Ascending aorta (tissue), 2 donors: ENCODE results near the gene MLF2. TPM values are rescaled to one million over a fixed set of nuclear protein-coding genes. Genes with fewer than 3 reads are reported as not detected.
"Not testable (repeated sequence)": the region's sequence is repeated elsewhere in the genome, so short reads cannot be mapped to it uniquely, and the experiment has no call there.

Experiments
- DNase-seq, 2 donors: peaks; one replicate each; pipeline ENCODE4 v3.0.0-alpha.2; 2019; ENCODE audit warnings: low spot score in 2 of 2
- H3K27ac ChIP-seq, 2 donors: fragments of 200-600 bp; sonication (generic); one replicate each; pipeline ENCODE4 v1.5.1; 2016 to 2017; ENCODE audit warnings: mild to moderate bottlenecking in 1 of 2
- H3K27me3 ChIP-seq: fragments of 200-600 bp; sonication (generic); one replicate; pipeline ENCODE4 v1.5.1; 2017
- H3K36me3 ChIP-seq, 2 donors: fragments of 200-600 bp; sonication (generic); one replicate each; pipeline ENCODE4 v1.5.1; 2016
- H3K4me1 ChIP-seq, 2 donors: fragments of 200-600 bp; sonication (generic); one replicate each; pipeline ENCODE4 v1.5.1; 2016 to 2017; ENCODE audit warnings: mild to moderate bottlenecking in 1 of 2
- H3K4me3 ChIP-seq, 2 donors: fragments of 200-600 bp; sonication (generic); one replicate each; pipeline ENCODE4 v1.5.1; 2016 to 2017; ENCODE audit warnings: mild to moderate bottlenecking in 1 of 2
- H3K9me3 ChIP-seq, 2 donors: fragments of 200-600 bp; sonication (generic); one replicate each; pipeline ENCODE4 v1.5.1; 2016
- CTCF ChIP-seq, 3 experiments: fragments of 200-600 bp in 2 of 3; fragments of 450-650 bp in 1 of 3; sonication (generic) in 2 of 3; IDR thresholded peaks; one replicate each; pipeline ENCODE4 v1.5.1; 2016 to 2019; ENCODE audit warnings: antibody characterized with exemption in 3 of 3, mild to moderate bottlenecking in 1 of 3, moderate library complexity in 1 of 3
- intact Hi-C: fragments of 100-400 bp; cut with DNase I; formaldehyde crosslinking; loops from one replicate; pipeline ENCODE4 v1.15.1; 2023
- total RNA-seq: library from RNA; depleted of rRNA; stranded (reverse); fragments of >200 nt; gene quantifications from one replicate; pipeline ENCODE4 v1.1.0, GENCODE V29; 2016

The MLF2 gene
- total RNA-seq, 1 donor from 2014 or later: 145 TPM

GRCh38 chr12:6716874-6717437, 36.0 kb downstream of the MLF2 start:
- Histone ChIP-seq H3K4me3 (no peak overlapping the region), H3K27me3 (no peaks in the 10 kb centered on the region), H3K4me1 (no peaks in the 10 kb centered on the region), H3K9me3 (no peaks in the 10 kb centered on the region), H3K27ac (no peak overlapping the region), H3K36me3 (no peaks in the 10 kb centered on the region)
- no peak for TF ChIP-seq CTCF (IDR thresholded peaks at IDR 0.05)
- intact Hi-C loops: no loop called here
- no peak for DNase-seq

- H3K4me3 ChIP-seq, H3K4me1 ChIP-seq, DNase-seq, H3K27ac ChIP-seq, H3K9me3 ChIP-seq, H3K27me3 ChIP-seq, intact Hi-C loops, H3K36me3 ChIP-seq: not testable (repeated sequence)
Measured at GRCh38 chr12:6716031-6716873, 36.7 kb downstream of the MLF2 start.

GRCh38 chr12:6708960-6709394, 44.0 kb downstream of the MLF2 start:
- TF ChIP-seq CTCF (IDR thresholded peaks at IDR 0.05): no peak
- no peaks in the 10 kb centered on the region for H3K27me3 ChIP-seq

GRCh38 chr12:6708351-6708750, 44.6 kb downstream of the MLF2 start:
- H3K27me3 ChIP-seq, H3K4me1 ChIP-seq, H3K27ac ChIP-seq, H3K4me3 ChIP-seq, H3K36me3 ChIP-seq, H3K9me3 ChIP-seq, intact Hi-C loops, DNase-seq: not testable (repeated sequence)

More at GRCh38 chr12:6708960-6709394, 44.0 kb downstream of the MLF2 start:
- Histone ChIP-seq H3K27ac (no peak overlapping the region), H3K4me3 (no peak overlapping the region), H3K36me3 (no peaks in the 10 kb centered on the region), H3K9me3 (no peaks in the 10 kb centered on the region), H3K4me1 (no peaks in the 10 kb centered on the region)
- intact Hi-C loops: no loop called here
- no peak for DNase-seq

- no peak for DNase-seq
- Histone ChIP-seq H3K9me3 (no peaks in the 10 kb centered on the region), H3K4me3 (no peak overlapping the region), H3K27me3 (no peaks in the 10 kb centered on the region), H3K27ac (no peak overlapping the region), H3K4me1 (peaks cover 0 to 8% of the 10 kb centered on the region in 2 donors), H3K36me3 (no peaks in the 10 kb centered on the region)
- intact Hi-C loops: no loop called here
- no peak for TF ChIP-seq CTCF (IDR thresholded peaks at IDR 0.05)
Measured at GRCh38 chr12:6703631-6704030, 49.3 kb downstream of the MLF2 start.

- H3K36me3 ChIP-seq: no peaks in the 10 kb centered on the region
- no peak overlapping the region for H3K27ac ChIP-seq
- no peak for DNase-seq
- peaks cover 0 to 8% of the 10 kb centered on the region in 2 donors for H3K4me1 ChIP-seq
- peak overlapping the region; percentile 72 to 89 for H3K4me3 ChIP-seq
- no peaks in the 10 kb centered on the region for H3K9me3 ChIP-seq
- no peaks in the 10 kb centered on the region for H3K27me3 ChIP-seq
- no peak for TF ChIP-seq CTCF (IDR thresholded peaks at IDR 0.05)
- intact Hi-C loops: no loop called here
Measured at GRCh38 chr12:6701078-6701768, 51.7 kb downstream of the MLF2 start.
